WTC11 (cell line): ENCODE measurements around the gene CACNG4. TPM values are rescaled to one million over a fixed set of nuclear protein-coding genes. Genes with fewer than 3 reads are reported as not detected.

Source experiments
- ATAC-seq: fragments of 200-7000 bp; cut with Tn5 transposase; 2 replicates; pipeline ENCODE4 v1.10.0; 2021; ENCODE audit warnings: mild to moderate bottlenecking, moderate library complexity
- CTCF ChIA-PET: fragments of 300-600 bp; sonication (Branson Sonifier 250); formaldehyde crosslinking; loops from one replicate; lab custom pipeline; 2021; ENCODE audit warnings: antibody characterized with exemption; lab: Charles Lee
- POLR2A ChIA-PET: fragments of 350-600 bp; sonication (Branson Sonifier 250); formaldehyde crosslinking; loops from one replicate; lab custom pipeline; 2021; ENCODE audit warnings: antibody characterized with exemption; lab: Charles Lee
- DNase-seq: peaks from one replicate; pipeline ENCODE4 v3.0.0; 2021; ENCODE audit warnings: low spot score
- H3K27ac Mint-ChIP-seq: 2 replicates; pipeline ENCODE4 v1.8.0; 2021; ENCODE audit warnings: mixed read lengths
- H3K27me3 Mint-ChIP-seq: 2 replicates; pipeline ENCODE4 v1.8.0; 2021; ENCODE audit warnings: low read depth, mild to moderate bottlenecking, moderate library complexity, mixed read lengths
- H3K36me3 Mint-ChIP-seq: 2 replicates; pipeline ENCODE4 v1.8.0; 2021; ENCODE audit warnings: mixed read lengths
- H3K4me1 Mint-ChIP-seq: 2 replicates; pipeline ENCODE4 v1.8.0; 2022; ENCODE audit warnings: mixed read lengths
- H3K4me3 Mint-ChIP-seq: 2 replicates; pipeline ENCODE4 v1.8.0; 2021; ENCODE audit warnings: mild to moderate bottlenecking, moderate library complexity, mixed read lengths
- H3K9me3 Mint-ChIP-seq: 2 replicates; pipeline ENCODE4 v1.8.0; 2021; ENCODE audit warnings: mixed read lengths
- ARID4B ChIP-seq: sonication (generic); formaldehyde crosslinking; IDR thresholded peaks from 2 replicates; pipeline ENCODE4 v1.8.0; 2023; ENCODE audit warnings: missing genetic modification reagents, mild to moderate bottlenecking, borderline replicate concordance
- ATF6 ChIP-seq: sonication (generic); formaldehyde crosslinking; IDR thresholded peaks from 2 replicates; pipeline ENCODE4 v1.8.1; 2023; ENCODE audit warnings: mild to moderate bottlenecking, missing genetic modification reagents
- CREM ChIP-seq: sonication (generic); formaldehyde crosslinking; IDR thresholded peaks from 2 replicates; pipeline ENCODE4 v1.8.1; 2022; ENCODE audit warnings: mild to moderate bottlenecking, missing genetic modification reagents, moderate library complexity
- FOXJ3 ChIP-seq: sonication (generic); formaldehyde crosslinking; IDR thresholded peaks from 2 replicates; pipeline ENCODE4 v1.9.0; 2021; ENCODE audit warnings: missing genetic modification reagents, mild to moderate bottlenecking, borderline replicate concordance
- GTF2I ChIP-seq: fragments of 250-450 bp; sonication (Bioruptor Pico); conservative IDR thresholded peaks from 2 replicates; pipeline ENCODE4 v1.4.0; 2021; ENCODE audit warnings: mild to moderate bottlenecking
- JAZF1 ChIP-seq: fragments of 250-450 bp; sonication (Bioruptor Pico); IDR thresholded peaks from 2 replicates; pipeline ENCODE4 v1.9.0; 2021; ENCODE audit warnings: moderate library complexity, mild to moderate bottlenecking, inconsistent platforms
- KAT7 ChIP-seq: sonication (generic); formaldehyde crosslinking; IDR thresholded peaks from 2 replicates; pipeline ENCODE4 v1.8.1; 2023; ENCODE audit warnings: missing genetic modification reagents, mild to moderate bottlenecking, borderline replicate concordance
- NFE2L1 ChIP-seq: sonication (generic); formaldehyde crosslinking; IDR thresholded peaks from 2 replicates; pipeline ENCODE4 v1.8.1; 2023; ENCODE audit warnings: missing genetic modification reagents
- NFYB ChIP-seq: sonication (generic); formaldehyde crosslinking; conservative IDR thresholded peaks from 2 replicates; pipeline ENCODE4 v1.8.0; 2022; ENCODE audit warnings: low read depth, missing genetic modification reagents
- NR2C2 ChIP-seq: sonication (generic); formaldehyde crosslinking; IDR thresholded peaks from 2 replicates; pipeline ENCODE4 v1.8.0; 2022; ENCODE audit warnings: mild to moderate bottlenecking, missing genetic modification reagents
- NR3C1 ChIP-seq: sonication (generic); formaldehyde crosslinking; conservative IDR thresholded peaks from 2 replicates; pipeline ENCODE4 v1.8.1; 2023; ENCODE audit warnings: low read depth, mild to moderate bottlenecking, missing genetic modification reagents
- OVOL2 ChIP-seq: fragments of 250-450 bp; sonication (Bioruptor Pico); IDR thresholded peaks from 2 replicates; pipeline ENCODE4 v1.9.0; 2021; ENCODE audit warnings: mild to moderate bottlenecking, borderline replicate concordance
- RELA ChIP-seq: sonication (generic); formaldehyde crosslinking; IDR thresholded peaks from 2 replicates; pipeline ENCODE4 v1.8.1; 2022; ENCODE audit warnings: missing genetic modification reagents, mild to moderate bottlenecking, borderline replicate concordance
- SP1 ChIP-seq: sonication (generic); formaldehyde crosslinking; conservative IDR thresholded peaks from 2 replicates; pipeline ENCODE4 v1.8.1; 2022; ENCODE audit warnings: missing genetic modification reagents
- TEAD4 ChIP-seq: sonication (generic); formaldehyde crosslinking; IDR thresholded peaks from 2 replicates; pipeline ENCODE4 v1.8.0; 2022; ENCODE audit warnings: mild to moderate bottlenecking, missing genetic modification reagents
- USF2 ChIP-seq: sonication (generic); formaldehyde crosslinking; IDR thresholded peaks from 2 replicates; pipeline ENCODE4 v1.8.1; 2023; ENCODE audit warnings: mild to moderate bottlenecking, missing genetic modification reagents, moderate library complexity
- ZNF263 ChIP-seq: sonication (generic); formaldehyde crosslinking; IDR thresholded peaks from 2 replicates; pipeline ENCODE4 v1.8.1; 2022; ENCODE audit warnings: low read depth, mild to moderate bottlenecking, moderate library complexity, missing genetic modification reagents
- ZNF396 ChIP-seq: fragments of 250-450 bp; sonication (Bioruptor Pico); IDR thresholded peaks from 2 replicates; pipeline ENCODE4 v1.8.0; 2021; ENCODE audit warnings: mild to moderate bottlenecking, moderate library complexity, borderline replicate concordance
- ZNF423 ChIP-seq: fragments of 250-450 bp; sonication (Bioruptor Pico); IDR thresholded peaks from 2 replicates; pipeline ENCODE4 v2.1.2; 2022; ENCODE audit warnings: mild to moderate bottlenecking, moderate library complexity
- ZNF671 ChIP-seq: fragments of 250-450 bp; sonication (Bioruptor Pico); IDR thresholded peaks from 2 replicates; pipeline ENCODE4 v1.8.0; 2021; ENCODE audit warnings: mild to moderate bottlenecking
- total RNA-seq: library from RNA; stranded (reverse); gene quantifications from 3 replicates; pipeline ENCODE4 v1.2.3, GENCODE V29; 2021
- TF ChIP-seq, protein P1 (sequence below): fragments of 250-450 bp; sonication (Bioruptor Pico); IDR thresholded peaks from 2 replicates; pipeline ENCODE4 v1.9.0; 2021; ENCODE audit warnings: moderate library complexity, mild to moderate bottlenecking, inconsistent platforms, borderline replicate concordance
- TF ChIP-seq, protein P2 (sequence below): sonication (generic); formaldehyde crosslinking; IDR thresholded peaks from 2 replicates; pipeline ENCODE4 v1.8.0; 2022; ENCODE audit warnings: mild to moderate bottlenecking, missing genetic modification reagents
- TF ChIP-seq, protein P3 (sequence below): sonication (generic); formaldehyde crosslinking; IDR thresholded peaks from 2 replicates; pipeline ENCODE4 v1.8.1; 2022; ENCODE audit warnings: missing genetic modification reagents, borderline replicate concordance

Gene CACNG4
- total RNA-seq, 1 experiment from 2014 or later: 3.4 TPM

DNA sequence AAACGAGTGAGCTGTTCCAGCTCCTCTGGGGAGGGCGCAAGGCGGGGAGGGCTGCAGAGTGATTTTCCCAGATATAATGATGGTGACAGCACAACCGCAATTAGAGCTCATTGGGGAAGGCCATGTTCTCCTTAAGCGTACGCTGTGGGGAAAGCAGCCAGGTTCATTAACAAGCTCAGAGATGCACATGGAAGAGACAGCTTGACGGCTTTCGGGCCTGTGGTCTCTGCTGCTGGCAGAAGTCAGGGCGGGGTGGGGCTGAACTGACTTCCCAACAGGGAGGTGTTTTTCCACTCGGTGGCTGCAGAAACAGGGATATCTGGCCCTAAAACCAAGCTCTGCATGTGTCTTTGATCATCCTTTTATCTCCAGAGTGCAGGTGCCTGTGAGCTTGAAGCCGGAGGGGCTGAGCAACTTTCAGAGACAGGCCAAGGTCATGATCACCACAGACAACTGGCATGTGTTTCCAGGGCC is 55.8 kb downstream of the CACNG4 start (continued):
- TF ChIP-seq TEAD4 (CRISPR knock-in tag): no peak
- no peak for TF ChIP-seq RELA (CRISPR knock-in tag)
- no peak for TF ChIP-seq OVOL2 (CRISPR knock-in tag)
- TF ChIP-seq, all 79 proteins: peak for 0

DNA sequence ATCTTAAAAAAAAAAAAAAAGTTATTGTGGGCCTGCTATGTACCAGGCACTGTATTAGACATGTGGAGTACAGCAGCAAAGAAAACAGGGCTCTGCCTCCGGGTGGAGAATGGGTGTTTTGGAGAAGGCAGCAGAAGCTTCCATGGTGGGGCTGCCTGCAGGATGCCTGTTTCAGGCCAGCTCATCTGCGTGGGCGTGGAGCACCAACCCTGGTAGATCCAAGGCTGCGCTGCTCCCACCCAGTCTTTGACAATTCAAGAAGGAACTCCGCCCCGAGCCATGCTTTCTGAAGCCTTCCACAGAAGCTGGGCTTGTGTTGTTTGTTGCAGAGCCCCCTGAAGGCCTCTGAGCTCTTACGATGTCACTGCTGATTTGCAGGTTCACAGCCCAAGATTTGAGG is 56.7 kb downstream of the CACNG4 start:
- ATAC-seq (no peak), DNase-seq (no peak)
- no peak for TF ChIP-seq SP1 (CRISPR knock-in tag)
- no peak for TF ChIP-seq ARID4B (CRISPR knock-in tag)
- TF ChIP-seq ZNF396 (CRISPR knock-in tag): no peak
- no peak for TF ChIP-seq ATF6 (CRISPR knock-in tag)
- TF ChIP-seq NR3C1 (CRISPR knock-in tag): no peak
- TF ChIP-seq, protein P1, sequence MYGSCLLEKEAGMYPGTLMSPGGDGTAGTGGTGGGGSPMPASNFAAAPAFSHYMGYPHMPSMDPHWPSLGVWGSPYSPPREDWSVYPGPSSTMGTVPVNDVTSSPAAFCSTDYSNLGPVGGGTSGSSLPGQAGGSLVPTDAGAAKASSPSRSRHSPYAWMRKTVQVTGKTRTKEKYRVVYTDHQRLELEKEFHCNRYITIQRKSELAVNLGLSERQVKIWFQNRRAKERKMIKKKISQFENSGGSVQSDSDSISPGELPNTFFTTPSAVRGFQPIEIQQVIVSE (CRISPR knock-in tag): no peak
- TF ChIP-seq NFE2L1 (CRISPR knock-in tag): no peak
- no peak for TF ChIP-seq GTF2I
- no peak for TF ChIP-seq ZNF263 (CRISPR knock-in tag)
- TF ChIP-seq JAZF1 (CRISPR knock-in tag): no peak
- TF ChIP-seq, protein P2, sequence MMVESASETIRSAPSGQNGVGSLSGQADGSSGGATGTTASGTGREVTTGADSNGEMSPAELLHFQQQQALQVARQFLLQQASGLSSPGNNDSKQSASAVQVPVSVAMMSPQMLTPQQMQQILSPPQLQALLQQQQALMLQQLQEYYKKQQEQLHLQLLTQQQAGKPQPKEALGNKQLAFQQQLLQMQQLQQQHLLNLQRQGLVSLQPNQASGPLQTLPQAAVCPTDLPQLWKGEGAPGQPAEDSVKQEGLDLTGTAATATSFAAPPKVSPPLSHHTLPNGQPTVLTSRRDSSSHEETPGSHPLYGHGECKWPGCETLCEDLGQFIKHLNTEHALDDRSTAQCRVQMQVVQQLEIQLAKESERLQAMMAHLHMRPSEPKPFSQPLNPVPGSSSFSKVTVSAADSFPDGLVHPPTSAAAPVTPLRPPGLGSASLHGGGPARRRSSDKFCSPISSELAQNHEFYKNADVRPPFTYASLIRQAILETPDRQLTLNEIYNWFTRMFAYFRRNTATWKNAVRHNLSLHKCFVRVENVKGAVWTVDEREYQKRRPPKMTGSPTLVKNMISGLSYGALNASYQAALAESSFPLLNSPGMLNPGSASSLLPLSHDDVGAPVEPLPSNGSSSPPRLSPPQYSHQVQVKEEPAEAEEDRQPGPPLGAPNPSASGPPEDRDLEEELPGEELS (CRISPR knock-in tag): no peak
- TF ChIP-seq FOXJ3: no peak
- no peak for TF ChIP-seq NR2C2
- no peak for TF ChIP-seq ZNF671 (CRISPR knock-in tag)
- no peak for TF ChIP-seq KAT7 (CRISPR knock-in tag)
- no peak for TF ChIP-seq USF2 (CRISPR knock-in tag)
- no peak for TF ChIP-seq ZNF423 (CRISPR knock-in tag)
- TF ChIP-seq, protein P3, sequence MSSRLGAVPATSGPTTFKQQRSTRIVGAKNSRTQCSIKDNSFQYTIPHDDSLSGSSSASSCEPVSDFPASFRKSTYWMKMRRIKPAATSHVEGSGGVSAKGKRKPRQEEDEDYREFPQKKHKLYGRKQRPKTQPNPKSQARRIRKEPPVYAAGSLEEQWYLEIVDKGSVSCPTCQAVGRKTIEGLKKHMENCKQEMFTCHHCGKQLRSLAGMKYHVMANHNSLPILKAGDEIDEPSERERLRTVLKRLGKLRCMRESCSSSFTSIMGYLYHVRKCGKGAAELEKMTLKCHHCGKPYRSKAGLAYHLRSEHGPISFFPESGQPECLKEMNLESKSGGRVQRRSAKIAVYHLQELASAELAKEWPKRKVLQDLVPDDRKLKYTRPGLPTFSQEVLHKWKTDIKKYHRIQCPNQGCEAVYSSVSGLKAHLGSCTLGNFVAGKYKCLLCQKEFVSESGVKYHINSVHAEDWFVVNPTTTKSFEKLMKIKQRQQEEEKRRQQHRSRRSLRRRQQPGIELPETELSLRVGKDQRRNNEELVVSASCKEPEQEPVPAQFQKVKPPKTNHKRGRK (CRISPR knock-in tag): no peak
- TF ChIP-seq NFYB: no peak
- TF ChIP-seq CREM (CRISPR knock-in tag): no peak
- H3K9me3 Mint-ChIP-seq: no peaks in the 10 kb centered on the region
- H3K4me3 Mint-ChIP-seq: no peak overlapping the region
- no peaks in the 10 kb centered on the region for H3K27me3 Mint-ChIP-seq
- ChIA-PET CTCF (interaction anchor here (1.4 kb wide), 1 partner anchor 10 kb away, joined by 3 read pairs; no protein-coding TSS in a partner anchor), POLR2A (no interaction called here)
- no peaks in the 10 kb centered on the region for H3K36me3 Mint-ChIP-seq
- peaks cover 4% of the 10 kb centered on the region for H3K4me1 Mint-ChIP-seq
- no peak overlapping the region for H3K27ac Mint-ChIP-seq
